Inferior parietal cortex (tissue), 1 donor: ENCODE data around the gene BLACAT1.

Experiments
- DNase-seq: peaks from one replicate; pipeline ENCODE4 v3.0.0-alpha.2; 2016; ENCODE audit errors: extremely low spot score

The BLACAT1 gene

DNA sequence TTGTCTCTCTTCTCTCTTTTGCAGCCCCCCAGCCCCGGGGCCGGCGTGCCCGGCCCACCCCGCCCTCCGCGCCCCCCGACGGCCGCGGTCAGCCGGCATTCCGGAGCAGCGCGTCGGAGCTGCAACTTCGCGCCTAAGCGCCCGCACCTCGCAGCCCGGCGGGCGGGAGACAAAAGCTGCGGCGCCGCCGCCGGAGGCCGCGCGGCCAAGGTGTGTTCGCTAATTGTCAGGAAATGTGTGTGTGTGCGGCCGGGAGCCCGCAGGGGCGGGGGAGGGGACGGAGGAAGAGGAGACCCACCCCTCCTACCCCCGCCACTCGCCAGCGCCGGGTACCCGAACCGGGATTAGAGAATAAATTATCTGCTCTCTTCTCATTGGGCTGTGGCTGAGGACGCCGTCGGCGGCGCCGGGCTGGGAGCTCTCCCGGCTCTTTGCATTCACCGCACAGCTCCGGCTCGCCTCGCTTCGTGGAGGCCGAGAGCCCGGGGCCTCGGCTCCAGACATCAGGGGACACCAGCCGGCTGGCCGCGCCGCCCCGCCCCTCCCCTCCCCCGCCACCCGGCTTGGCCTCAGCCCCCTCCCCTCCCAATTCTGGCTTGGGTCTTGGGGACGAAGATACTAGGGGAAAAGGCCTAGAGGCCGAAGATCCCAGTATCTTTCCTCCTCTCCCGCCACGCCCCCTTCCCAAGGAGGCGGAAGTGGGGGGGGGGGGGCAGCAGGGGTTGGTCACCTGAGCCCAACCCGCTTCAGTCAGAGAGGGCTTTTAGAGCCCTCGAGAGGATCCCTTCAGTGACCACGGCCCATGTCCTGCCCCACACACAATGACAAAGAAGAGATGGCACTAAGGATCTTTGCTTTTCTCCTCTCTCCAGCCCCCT, 1.3 kb upstream of the BLACAT1 start:
- DNase-seq = no peak

DNA sequence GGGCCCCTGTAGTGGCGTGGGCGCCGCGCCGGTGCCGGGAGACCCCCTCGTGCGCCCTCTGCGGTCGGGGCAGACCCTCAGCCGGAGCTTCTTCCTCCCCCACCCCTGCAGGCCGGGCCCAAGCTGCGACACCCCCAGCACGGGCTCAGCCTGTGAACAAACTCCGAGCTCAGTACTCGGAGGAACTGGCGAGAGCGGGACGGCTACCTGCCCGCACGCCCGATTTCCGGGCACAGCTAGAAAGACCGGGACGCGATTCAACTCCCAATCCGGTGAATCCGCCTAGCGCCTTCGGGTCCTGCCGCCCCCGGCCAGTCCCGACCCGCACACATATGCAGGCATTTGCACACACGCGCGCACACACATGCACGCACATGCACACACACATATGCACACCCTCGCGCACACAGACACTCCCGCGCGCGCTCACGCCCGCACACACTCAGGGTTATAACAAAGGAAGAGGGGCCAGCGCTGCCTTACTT, 580 bp upstream of the BLACAT1 start:
- no peak for DNase-seq

DNA sequence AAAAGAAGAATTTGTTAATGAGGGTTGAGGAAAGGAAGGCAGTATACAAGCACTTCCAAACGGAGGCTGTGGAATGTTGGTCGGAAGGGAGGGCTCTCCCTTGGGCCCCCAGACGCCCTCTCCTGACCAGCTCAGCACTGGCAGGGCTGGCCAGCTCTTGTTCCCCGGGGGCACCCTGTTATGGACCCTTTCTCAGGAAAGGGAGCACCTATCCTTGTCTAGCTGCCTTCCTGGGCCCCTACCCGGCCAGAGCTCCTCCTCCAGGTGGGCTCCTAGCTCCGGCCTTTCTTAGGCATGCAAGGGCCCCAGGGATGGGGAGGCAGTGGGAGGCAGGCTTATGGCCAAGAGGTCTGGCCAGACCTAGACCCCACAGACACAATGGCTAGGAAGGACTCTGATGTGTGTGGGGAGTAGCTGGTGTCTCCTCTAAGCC, 926 bp downstream of the BLACAT1 start:
- DNase-seq = no peak

DNA sequence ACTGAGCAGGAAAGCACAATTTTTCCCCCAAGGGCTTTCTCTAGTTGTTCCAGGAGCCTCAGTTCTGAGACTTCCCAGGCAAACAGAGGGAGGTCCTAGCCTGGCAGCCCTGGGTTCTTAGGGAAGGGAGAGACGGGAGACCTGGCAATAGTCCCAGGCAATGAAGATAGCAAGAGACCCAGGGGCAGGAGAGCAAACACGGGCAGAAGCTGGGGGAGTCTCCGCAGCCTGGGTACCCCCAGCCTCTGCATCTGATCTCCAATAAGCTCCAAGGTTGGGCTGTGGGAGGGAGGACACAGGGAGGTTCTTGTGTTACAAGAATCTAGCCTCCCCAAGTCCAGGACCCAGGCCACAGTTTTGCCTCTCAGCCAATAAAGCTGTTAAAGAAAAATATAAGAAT, 2.4 kb downstream of the BLACAT1 start:
- DNase-seq = no peak

DNA sequence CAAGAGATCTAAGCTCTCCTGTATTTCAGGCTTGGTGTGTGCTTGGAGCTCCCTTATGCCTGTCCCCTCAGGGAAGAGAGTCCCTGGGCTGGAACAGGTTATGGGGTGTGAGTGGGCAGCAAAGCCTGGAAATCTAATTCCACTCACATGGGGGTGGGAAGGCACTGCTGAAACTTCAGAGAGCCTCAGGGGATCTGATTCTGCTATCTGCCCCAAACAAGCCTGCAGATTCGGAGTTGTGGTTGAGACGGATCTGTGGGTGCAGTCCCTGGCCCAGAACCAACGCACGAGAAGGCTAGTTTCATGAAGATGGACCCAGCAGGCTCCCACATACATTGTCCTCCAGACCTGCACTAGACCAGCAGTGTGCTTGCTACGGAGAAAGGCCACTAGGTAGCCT, 2.9 kb downstream of the BLACAT1 start:
- DNase-seq = no peak

DNA sequence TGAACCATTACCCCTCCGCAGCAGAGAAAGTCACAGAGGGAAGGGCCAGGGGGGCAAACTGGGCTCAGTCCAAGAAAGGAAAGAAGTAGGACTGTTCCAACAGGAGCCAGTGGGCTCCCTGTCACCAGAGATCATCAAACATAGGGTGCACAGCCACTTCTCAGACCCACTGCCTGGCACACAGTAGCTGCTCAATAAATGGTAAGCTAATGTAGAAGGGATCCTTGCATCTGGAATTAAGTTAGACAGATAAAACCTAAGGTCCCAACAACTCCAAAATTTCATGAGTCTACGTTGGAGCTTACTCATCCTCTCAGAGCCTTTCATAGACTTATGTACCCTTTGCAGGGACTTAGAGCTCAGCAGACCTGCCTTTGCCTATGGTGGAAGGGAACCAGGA, 3.5 kb downstream of the BLACAT1 start:
- no peak for DNase-seq

DNA sequence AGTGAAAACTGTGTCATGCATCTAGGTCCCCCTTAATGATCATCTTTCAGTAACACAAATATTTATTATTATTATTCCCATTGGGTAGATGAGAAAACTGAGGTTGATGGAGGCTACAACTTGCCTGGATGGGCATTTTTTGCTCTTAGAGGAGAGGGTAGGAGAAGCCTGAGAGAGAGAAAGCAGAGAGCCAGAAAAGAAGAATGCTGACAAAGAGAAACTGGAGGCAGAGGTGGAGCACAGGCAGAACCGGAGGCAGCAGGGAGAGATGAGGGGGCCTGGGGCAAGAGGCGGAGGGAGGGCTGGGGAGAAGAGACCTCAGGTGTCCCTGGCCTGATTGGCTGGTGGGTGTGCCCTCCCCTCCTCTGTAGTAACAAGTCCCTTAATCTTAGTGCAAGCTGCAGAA, 4.1 kb downstream of the BLACAT1 start:
- no peak for DNase-seq

DNA sequence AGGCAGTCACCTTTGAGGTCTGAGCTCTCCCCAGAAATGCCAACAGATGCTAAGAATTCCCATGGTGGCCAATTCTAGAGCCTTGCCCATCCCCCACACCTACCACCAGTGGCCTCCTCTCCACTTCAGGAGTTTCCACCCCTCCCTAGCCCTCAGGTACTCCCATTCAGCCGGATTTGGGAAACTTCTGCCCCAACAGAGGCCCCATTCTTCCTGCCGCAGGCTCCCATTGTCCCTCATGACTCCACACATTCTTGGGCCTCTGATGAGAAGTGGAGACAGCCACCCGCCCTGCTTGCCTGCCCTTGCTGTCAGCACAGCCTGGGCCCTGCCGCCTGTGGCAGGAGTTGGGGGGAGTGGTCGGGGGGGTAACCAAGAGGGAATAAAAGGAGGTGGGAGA, 4.6 kb downstream of the BLACAT1 start:
- DNase-seq = no peak

DNA sequence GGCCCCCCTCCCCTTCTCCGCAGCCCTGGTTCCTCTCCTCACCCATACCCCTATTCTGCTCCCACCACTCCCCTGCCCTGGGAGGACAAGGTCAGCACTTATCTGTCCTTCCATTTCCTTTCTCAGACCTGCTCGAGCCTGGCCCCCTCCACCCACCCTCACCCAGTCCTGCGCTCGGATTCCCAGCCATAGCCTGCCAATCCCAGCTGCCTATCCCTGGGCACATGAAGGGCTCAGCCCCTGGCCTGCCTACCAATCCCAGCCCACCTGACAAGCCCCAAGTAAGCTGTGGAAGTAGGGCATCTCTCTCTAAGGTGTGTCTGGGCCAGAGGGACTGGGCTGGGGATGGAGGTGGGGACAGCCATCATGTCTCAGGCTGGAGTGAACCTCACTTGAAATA, 5.4 kb downstream of the BLACAT1 start:
- no peak for DNase-seq

DNA sequence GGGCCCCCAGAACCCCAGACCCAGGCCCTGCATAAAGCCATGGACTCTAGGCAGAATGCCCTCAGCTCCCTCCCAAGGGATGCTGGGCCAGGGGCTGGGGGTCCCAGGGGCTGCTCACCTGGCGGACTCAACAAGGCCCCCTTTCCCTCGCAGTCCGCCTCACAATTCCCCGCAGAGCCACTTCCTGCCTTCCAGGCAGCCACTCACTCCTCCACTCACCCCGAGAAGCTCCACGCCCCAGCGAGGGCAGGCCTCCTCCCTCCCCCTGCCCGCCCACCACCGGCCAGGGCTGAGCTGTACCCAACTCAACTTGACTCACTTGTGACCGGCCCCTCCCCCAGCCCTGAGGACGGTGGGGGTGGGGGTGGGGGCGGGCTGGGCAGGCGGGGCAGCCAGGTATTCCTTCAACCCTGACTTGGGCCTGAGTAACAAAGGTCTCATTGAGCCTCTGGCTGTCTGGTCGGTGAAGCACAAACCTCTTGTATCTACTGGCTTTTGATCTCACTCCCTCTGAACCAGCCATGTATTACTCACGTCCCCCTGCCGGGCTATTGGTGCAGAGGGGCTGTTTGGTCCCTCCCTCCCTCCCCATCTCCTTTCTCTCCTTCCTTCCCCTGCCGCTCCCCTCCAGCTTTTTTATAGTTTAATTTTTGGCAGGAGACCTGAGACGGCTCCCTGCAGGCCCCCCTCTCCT, 5.9 kb downstream of the BLACAT1 start:
- DNase-seq = no peak

DNA sequence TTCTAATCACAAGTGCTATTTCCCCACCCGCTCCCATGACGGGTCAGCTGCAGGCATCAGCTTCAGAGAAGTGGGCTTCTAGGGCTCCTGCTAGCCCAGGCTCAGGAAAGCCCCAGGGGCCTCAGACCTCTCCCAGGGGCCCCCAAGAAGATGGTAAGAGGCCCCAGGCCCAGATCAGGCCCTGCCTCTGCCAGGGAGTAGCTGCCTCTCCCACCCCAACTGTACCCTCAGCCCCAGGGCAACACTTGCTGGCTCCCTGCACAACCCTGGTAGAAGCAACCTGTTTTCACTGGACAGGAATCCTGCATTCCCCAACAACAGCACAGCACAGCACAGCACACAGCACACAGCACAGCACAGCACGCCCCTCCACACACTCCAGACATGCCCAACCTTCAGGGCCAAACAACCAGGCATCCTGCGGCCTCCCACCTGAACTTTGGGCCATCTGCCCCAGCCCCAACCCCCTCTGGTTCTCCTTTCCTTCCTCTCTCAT, 6.5 kb downstream of the BLACAT1 start:
- no peak for DNase-seq

DNA sequence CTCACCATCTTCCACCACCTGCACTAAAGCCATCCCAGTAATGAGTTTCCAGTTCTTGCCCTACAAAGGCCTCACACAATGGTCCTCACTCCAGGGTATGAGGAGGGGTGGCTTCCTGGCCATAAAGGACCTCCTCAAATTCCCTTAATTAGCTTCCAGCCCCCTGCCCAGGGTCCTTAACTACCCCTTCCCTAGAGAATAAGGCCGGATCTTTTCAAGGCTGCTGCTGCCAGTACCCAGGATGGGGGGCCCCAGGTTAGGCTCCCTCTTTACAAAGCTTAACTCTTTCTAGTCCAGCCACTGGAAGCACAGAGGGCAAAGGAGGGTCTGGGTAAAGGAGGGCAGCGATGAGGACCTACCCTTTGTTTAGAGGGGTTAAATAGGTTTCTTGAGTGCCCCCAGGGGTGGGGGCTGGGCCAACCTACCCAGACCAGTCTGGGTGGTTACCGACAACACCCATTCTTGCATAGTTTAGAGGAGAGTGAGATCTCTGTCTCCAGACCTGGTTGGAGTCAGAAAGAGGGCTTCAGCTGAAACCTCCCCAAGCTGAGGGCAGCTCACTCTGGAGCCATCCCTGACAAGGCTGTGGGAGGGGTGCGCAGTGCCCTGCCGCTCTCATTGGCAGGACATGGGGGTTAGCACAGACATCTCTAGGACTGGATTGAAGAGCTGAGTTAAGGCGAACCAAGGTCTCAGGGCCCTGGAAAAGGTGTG, 7.1 kb downstream of the BLACAT1 start:
- DNase-seq = no peak

DNA sequence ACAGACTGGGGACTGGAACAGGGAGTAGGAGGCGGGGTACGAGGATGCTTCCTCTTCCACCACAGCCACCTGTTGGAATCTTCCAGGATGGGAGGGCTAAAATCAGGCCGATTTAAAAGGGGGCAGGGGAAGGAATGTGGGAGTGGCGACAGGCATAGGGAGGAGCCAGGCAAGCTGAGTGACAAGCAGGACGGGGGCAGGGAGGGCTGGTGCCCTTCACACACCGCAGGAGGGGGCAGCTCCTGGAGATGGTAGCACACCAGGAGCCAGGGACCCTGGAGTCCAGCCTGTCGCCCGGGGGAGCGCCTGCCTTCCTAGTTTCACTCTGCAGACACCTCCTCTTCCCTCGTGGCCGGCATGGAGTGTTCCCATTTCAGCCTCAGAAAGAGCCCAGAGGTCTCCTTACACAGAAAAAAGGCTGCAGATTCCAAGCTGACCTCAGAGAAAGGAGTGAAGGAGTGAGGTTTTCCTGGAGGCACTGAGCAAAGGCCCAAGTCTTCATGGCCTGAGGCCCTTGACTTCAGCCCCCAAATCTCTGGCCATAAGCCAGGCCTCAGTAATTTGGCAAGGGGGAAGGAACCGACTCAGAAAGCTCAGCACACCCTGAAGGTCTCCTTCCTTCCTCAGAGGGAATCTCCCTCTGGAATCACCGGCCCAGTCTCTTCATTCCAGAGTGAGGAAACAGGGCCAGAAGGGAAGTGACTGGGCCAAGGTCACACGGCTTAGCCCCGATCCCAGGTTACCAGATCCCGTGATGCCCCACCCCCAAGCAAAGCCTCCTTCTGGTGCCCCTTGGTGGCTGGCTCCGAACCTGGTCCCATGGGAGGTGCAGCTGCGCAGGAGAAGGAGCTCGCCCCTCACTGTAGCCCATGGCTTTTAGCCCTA, 8.1 kb downstream of the BLACAT1 start:
- DNase-seq = no peak

DNA sequence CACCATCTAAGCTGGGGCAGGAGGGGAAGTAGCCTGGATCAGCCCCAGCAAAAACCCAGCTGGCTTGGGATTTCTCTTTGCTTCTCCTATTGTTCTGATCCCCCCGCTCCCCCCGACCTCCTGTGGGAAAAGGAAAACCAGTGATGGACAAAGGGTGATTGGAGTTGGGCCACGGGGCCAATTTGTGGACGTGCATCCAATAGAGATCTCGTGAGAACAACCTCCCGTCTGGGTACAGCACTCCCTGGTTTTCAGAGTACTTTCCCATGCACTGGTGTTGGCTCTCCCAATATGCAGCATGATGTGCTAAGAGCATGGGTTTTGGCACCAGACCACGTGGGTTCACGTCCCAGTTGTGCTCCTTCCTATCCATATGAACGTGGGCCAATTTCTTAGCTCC, 9.0 kb downstream of the BLACAT1 start:
- DNase-seq = no peak

DNA sequence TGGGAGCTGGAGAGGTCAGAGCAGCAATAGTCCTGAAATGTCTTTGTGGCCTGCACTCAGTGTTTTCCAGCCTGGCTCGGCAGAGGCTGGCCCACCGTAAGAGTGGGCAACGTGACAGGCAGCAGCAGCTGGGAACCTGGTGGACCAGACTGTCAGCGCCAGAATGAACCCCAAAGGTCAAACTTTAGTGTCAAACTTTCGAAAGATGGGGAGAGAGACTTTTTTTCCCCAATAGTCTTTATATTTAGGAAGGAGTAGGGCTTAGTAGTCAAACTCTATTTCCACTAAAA, 10.3 kb downstream of the BLACAT1 start:
- DNase-seq = no peak

DNA sequence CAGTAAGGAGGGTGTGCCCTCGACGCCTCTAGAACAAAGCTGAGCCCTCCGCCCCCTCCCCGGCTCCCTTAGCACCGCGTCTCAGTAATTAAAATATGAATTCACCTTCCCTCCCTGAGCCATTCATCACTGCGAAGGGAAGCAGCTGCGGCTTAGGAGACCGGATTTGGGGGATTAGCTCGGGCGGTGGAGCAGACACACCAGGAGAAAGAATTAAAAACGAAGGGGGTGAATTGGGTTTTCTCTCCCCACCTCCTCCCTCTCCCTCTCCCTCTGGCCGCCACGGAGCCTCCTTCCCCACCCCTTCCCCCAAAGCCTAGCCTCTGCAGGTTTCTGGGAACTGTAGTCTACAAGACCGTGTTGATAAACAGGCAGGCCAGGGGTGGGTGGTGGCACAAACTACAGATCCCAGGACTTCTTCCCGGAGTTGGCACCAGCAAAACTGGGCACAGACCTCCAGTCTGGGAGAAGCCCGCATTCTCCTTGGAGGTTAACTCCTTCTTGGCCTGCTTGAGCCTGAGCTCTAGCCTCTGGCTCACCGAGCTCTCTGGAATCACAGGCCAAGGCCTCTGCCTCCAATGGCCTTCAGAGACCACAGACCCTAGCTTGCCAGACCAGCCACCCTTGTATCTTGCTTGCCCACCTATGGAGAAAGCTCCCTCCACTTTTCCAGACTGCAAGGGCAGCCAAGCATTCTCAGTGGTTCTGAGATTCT, 10.8 kb downstream of the BLACAT1 start:
- DNase-seq = peak; percentile 56

DNA sequence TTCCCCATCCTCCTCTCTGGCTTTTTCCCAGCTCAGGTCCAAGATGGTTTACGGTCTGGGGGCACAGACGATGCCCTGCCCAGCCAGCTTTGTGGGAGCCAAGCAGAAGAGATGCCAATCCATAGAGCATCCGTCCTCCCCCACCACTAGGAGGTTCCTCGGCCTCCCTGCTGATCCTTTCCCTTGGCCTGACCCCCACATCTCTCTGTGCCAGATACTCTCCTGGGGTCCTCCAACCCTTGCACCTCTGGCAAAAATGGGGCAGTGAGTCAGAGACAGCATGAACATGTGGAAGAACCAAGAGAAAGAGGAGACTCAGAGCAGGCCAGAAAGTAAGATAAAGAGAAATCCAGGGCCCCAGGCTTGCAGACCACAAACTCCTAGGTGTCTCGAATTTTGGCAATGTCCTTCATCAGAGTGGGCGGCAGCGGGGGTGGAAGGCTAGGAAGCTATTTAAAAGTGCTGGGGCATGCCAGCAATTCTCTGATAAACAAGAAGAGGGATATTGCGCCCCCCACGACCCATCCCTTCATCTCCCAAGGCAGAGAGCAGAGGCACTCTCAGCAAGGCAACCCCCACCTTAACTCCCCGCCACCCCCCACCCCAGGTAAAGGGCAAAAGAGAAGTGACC, 11.4 kb downstream of the BLACAT1 start:
- no peak for DNase-seq

DNA sequence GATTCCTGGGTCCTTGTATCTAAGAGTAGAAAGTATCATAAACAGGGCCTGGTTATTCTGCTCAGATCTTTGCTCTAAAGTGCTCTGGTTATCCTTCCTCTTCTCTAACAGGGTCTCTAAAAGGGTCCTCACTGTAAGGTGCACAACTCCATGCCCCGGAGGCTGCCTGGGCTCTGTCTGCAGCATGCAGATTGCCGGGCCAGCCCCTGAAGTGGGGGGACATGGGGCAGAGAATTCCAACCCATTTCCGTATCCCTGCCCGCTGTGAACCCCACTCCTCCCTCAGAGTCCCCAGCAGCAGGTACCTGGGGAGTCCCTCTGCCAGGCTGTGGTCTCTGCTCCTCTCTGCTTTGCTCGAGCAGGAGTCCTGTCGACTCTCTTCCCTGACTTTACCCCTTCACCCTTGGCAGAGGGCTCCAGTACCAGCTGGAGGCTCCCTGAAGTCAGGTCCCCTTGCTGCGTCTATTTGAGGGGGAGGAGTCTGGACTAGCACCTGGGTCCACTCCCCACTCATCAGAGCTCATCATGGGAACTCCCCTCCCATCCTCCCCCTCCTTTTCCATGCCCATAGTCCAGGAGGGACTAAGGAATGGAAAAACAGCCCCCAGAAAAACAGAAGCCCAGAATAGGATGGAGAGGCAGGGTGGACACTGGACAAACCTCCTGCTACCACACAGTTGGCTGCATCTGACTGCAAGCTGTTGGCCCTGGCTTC, 12.1 kb downstream of the BLACAT1 start:
- no peak for DNase-seq

DNA sequence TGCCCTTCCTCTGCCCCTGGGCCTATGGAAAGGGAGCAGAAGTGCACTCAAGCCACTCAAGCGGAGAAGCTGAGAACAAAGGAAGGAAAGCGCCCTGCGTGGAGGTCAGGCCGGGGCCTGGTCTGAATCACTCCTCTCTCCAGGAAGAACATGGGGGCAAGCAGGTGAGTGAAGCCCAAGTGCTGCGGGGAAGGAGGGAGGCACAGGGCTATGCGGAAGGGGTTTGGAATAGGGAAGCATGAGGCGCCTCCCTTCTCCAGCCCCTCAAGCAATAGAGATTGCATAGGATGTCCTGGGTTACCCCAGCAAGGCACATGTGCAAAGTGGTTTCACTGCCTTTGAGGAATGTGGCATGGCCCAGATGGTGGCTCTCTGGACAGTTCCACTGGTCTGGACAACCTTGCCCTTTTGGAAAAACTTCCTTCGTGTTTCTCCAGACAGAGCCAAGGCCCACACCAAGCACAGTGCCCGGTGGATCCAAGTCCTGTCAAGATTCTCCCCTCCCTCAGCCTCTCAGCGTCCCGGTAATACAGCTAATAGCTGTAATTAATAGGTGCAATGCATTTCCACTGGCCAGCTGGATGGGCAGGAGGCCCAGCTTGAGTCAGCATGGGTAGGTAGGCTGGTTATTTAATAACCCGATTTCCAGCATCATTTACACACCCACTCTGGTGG, 13.7 kb downstream of the BLACAT1 start:
- DNase-seq = no peak
